Medulla oblongata (tissue), 1 donor: ENCODE measurements around the gene CHST8.
"Not testable (repeated sequence)": the region's sequence is repeated elsewhere in the genome, so short reads cannot be mapped to it uniquely, and the experiment has no call there.

ENCODE experiments used
- DNase-seq: peaks from one replicate; pipeline ENCODE4 v3.0.0-alpha.2; 2015; ENCODE audit errors: extremely low spot score

Gene CHST8

DNA sequence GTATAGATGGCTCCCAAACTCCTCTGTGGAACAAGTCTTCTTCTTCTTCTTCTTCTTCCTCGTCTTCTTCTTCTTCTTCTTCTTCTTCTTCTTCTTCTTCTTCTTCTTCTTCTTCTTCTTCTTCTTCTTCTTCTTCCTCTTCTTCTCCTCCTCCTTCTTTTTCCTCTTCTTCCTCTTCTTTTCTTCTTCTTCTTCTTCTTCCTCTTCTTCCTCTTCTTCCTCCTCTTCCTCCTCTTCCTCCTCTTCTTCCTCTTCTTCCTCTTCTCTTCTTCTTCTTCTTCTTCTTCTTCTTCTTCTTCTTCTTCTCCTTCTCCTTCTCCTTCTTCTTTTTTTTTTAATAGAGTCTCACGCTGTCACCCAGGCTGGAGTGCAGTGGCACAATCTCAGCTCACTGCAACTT is 3.4 kb upstream of the CHST8 start:
- not testable (repeated sequence) for DNase-seq

DNA sequence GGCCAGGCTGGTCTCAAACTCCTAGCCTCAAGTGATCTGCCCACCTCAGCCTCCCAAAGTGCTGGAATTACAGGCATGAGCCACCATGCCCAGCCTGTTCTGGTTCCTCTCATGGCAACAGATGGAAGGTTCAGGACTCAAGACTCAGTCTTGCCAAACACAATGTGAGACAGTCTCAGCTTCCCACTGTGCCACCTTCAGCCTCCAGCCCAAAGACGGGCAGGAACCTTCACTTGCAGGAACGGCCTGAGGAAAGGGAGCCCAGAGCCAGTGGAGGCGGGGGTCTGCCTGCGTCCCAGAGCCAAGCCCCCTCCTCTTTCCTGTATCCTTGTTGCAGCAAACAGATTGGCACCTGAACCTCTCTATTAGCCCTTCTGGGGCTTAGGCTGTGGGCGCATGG is 2.9 kb upstream of the CHST8 start:
- DNase-seq = no peak

DNA sequence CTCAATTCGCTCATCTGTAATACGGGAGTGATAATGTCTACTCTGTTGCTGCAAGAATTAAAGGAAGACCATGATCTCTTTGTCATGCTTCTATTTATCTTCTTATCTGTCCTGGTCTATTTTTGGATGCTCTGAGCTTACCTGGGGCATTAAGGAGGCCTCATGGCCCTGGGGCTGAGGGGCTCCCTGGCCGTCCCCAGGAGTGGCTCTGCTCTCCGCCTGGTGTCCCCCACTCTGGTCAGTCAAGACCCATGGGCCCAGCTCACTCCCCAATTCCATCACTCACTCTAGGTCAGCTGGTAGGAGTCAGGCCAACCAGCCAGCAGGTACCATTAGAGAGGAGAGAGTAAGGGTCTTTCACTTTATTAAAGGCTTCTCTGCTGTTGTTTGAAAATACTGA is 1.1 kb upstream of the CHST8 start:
- no peak for DNase-seq

GRCh38 chr19:33621065-33621785 is 528 bp upstream of the CHST8 start:
- no peak for DNase-seq

DNA sequence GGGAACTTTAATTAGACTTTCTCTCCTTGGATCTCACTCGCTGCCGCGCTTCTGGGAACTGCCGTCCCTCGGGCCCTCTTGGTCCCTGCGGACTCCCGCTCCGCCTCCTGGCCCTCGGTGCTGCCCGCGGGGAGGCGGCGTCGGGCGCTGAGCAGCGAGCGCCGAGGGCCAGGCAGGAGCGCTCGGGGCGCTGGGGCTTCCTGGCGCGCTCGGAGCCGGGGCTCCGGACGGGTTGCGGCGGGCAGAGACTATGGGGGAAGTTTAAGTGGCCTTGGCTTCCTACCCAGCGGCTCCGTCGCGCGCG is 704 bp downstream of the CHST8 start:
- DNase-seq = no peak

GRCh38 chr19:33622809-33623511 is 1.2 kb downstream of the CHST8 start:
- DNase-seq = no peak

DNA sequence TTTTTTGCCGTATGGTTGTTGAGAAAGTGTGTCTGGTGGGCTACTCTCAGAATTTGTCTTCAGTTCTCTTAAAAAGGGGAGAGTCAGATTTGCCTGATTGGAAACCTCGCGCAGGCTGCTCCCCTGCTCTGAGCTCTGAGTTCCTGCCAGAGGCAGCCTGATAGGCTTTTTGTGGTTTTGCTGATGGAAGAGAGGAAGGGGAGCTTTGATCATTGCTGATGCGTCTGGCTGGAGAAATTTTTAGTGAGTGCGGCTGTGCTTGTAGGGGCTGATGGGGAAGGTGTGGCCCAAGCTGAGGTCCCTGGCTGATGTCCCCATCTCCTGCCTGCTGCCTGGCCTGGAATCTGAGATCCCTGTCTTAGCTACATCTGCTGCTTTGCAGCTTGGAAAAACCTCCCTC is 2.8 kb downstream of the CHST8 start:
- DNase-seq = no peak

DNA sequence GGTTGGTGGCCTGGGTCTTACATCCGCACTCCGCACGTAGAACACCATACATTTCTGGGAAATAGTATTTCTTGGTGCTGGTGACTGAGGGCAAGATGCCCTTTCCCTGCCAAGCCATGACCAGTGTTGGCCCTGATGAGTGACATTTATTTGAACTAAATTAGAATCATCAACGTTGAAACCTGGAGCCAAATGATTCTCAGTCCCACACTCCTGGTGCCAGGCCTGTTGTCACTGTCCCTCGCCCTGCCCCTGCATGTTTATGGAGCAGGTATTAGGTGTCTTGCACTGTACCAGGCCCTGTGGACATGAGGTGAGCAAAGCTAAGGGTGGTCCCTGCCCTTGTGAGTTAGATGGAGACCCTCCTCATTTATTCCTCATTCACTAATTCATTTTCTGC is 5.8 kb downstream of the CHST8 start:
- DNase-seq = no peak

DNA sequence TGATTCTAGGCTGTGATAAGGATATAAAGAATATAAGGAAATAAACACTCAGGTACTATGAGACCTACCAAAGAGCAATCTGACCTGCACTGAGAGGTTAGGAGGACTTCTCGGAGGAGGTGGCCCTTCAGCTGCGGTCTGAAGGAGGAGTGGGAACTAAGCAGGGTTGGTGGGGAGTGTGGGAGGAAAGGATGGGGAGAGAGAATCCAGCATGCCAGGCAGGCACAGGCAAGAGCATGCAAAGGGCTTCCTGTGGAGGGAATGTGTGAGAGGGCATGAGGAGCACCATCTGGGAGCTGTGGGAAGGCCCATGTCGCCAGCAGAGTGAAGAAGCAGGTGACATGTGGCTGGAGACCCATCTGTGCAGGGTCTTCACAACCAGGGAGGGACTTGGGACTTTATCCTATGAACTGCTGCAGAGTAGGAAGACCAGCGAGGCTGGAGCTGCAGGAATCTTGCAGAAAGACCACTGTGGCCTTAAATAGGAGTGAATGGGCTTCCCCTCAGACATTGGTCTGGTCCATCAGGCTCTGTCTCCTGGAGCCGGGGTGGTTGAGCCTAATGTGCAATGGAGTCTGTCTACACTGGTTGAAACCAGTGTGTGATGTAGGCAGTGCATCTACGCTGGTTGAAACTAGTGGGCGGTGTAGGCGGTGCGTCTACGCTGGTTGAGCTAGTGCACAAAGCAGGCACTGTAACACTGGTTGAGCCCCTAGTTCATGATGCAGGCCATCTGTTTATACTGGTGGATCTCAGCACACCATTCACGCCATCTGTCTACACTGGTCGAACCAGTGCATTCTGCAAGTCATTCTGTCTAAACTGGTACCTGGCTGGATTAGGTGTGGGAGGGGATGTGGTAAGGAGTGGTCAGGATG is 6.4 kb downstream of the CHST8 start:
- no peak for DNase-seq

- DNase-seq = no peak
Measured at GRCh38 chr19:33628921-33629825, 7.4 kb downstream of the CHST8 start.

DNA sequence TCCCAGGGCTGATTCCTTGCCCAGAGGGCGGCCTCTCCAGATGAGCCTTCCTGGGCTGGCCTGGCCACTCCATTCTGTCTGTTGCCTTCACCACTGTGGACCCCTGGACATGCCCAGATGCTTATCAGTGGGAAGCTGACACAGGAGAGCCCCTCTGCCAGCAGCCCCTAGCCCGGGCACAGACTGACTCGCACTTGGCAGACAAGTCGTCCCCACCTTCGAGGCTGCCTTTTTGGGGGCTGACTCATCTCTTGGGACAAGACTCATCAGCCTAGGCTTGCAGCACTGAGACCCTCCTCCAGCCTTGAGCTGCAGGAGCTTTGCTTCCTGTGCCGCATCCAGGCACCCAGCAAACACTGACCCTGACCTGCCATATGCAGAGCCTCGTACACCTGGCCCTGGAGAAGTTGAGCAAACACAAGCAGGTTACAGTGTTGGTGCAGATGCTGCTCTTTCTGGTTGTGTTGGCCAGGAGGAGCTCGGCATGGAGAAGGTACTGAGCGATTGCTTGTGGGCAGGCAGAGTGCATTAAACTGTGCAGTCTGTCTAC is 8.1 kb downstream of the CHST8 start:
- no peak for DNase-seq

DNA sequence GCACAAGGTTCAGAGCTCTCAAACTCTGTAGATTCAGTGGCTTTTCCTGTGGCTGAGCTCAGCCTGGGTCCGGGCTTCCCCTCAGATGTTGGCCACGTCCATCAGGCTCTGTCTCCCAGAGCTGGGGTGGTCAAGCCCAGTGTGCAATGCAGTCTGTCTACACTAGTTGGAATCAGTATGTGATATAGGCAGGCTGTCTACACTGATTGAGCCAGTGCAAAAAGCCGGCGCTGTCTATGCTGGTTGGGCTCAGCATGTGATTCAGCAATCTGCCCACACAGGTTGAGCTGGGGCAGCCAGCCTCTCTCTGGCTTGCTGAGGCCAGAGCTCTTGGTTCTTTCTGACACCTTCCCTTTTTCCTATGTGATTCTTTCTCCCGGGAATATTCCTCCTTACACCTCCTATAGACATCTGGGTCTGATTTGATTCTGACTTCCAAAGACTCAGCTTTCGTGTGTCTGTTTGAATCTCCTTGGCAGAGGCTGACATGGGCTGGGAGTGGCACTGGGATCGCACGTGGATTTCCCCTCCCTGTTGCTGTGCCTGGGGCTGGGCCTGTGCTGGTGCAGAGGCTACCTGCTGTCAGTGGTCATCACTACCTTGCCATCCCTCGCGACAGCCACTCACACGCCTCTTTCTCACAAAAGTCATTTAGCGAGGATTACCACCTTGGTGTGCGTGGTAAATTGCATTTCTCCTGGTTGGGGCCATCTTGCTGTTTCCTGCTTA is 9.3 kb downstream of the CHST8 start:
- DNase-seq = no peak

DNA sequence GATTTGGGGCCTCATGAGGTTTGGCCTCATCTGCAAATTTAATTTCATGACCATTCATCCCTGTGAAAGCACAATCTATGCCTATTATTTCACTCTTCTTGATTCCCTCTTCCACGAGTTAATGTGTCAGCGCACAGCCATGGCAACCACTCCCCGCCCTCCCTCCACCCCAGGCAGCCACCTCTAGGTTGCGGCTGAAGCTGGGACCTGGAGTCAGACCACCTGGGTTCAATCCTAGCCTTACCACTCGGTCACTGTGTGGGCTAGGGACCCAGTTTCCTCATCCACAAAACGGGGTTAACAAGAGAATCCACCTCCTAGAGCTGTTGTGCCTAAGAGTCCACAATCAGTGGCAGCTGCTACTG is 9.8 kb downstream of the CHST8 start:
- DNase-seq = no peak

DNA sequence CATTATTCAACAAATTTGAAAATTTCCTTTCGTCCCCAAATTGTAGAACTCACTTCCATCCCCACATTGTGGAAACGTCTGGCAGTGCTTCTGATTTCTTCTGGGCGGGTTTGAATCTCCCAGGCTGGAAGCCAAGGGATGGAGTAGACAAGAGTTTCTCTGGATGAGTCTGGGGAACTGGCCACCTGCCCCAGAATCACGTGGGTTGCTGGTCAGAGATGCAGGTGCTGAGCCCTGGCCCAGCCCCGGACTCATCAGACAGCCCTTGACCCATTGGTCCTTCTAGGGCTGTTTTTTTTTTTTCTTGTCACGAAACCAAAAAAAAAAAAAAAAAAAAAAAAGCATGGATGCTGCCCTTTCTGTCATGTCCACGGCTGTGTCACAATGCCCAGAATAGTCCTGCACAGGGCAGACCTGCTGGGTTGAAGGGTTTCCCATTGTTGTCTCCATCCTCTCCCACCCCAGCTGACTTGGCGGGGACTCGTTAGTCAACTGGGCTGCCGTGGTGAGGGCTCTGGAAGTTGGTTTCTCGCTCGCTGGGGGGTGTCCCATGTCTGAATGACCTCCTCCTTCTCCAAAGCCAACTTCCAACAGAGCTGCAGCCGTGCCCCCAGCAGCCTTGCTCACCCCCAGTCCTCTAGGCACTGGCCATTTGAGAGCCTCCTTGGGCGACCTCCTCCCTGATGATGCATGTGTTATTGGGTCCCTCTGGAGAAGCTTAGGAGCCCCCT is 12.8 kb downstream of the CHST8 start:
- DNase-seq = no peak

DNA sequence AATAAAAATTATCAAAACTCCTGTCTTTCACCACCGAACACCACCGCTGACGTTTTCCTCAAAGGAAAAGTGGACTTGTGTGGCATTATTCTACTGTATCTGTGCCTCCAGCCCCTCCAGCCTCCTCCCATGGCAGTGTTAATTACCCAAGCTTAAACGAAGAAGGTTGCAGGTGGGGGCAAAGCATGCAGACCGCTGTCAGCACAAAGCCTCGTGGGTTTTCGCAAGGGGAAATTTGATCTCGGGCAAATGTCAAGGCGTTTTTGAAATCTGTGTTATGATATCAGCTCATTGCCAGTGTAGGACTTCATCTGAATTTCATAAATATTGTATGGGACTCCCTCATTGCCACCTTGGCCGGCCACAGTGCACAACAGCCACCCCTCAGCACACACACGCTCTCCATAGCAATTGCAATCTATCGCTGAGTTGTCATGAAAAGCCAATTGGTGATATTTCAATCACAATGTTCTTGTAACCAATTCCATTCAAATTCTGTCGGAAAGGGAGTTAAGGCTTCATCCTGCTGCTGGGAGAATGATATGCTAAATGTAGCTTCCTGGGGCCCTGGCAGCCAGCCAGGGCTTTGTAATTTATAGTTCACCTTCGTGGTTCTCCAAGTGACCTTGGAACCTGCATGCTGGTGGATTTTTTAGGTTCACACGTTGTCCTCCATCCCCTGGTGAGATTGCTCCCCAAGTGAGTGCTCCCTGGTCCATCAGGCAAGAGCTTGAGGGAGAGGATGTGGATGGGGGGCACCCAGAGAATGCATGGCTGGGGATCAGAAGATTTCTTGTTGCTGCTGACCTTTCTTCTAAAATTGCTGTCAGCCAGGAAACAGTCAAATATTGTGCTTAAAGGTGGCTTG is 16.6 kb downstream of the CHST8 start:
- no peak for DNase-seq

DNA sequence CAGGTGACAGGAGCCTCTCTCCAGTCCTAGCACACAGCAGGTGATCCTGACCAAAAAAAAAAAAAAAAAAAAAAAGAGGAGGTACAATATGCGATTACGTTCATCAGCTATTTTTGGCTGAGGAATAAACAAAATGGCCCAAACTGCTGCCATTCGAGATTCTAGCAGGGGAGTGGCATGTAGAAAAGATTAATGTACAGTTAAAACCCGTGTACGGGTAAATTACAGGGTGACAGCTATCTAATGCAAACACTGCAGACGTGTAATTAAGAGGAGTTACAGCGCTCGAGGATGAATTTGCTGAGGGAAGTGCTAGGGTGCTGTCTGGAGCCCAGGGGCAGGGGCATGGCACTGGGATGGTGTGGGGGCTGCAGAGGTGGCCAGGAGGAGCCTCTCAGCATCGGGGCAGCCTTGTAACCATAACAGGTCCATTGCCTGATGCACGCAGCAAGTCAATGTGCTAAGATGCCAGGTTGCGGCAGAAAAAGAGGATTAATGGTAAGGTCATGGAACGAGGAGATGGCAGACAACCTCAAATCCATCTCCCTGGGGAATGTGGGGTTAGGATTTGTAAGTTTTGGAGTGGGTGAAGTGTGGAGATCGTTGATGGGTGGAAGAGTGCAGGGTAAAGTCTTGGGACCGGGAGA is 17.4 kb downstream of the CHST8 start:
- no peak for DNase-seq

DNA sequence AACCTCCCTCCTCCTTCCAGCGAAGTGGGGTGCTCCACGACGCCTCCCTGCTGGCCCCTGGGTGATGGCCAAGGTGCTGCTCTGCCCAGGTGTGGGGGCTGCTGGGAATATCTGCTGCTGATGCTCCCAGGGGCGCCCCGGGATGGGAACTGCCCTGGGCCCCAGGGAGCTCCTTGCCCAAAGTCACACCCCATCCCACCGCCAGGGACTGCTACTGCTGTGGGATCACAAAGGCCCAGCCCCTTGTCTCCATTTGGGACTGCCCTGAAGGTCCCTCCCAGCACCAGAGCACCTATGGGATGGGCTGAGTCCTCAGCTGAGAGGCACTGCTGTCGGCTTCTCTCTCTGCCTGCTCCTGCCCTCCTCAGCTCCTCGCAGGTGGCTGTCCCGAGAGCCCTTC is 19.0 kb downstream of the CHST8 start:
- no peak for DNase-seq

DNA sequence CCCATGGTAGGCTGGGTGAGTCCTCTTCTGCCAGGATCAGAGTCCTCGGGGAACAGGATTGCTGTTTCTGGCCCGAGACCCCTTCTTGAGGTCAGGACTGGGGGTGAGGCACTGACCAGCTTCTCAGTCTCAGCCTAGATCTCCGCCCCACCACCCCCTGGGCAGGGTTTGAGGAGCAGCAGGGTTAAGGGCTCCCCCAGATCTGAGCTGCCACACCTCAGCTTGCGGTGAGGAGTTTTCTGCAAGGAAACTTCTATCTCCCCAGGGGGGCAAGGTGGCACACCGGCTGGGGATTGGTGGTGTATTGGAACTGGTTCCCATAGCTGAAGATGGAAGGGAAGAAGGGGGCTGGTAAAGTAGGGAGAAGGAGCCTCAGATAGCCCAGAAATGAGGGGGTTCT is 19.5 kb downstream of the CHST8 start:
- no peak for DNase-seq
